ENCODE measurements around the gene BICDL1.

DNA sequence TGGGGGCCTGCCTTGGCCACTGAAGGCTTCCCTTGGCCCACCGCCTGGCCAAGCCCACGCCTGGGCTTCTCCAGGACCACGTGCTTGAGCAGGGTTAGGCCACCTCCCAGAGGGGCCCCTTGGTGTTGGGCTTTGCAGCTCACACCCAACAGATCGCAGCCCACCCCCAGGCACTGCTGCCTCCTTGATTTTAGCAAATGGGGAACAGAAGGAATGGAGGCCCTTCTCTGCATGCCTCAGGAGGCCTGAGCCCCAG lies 104.2 kb downstream of the BICDL1 start:
- TF ChIP-seq, protein P1, sequence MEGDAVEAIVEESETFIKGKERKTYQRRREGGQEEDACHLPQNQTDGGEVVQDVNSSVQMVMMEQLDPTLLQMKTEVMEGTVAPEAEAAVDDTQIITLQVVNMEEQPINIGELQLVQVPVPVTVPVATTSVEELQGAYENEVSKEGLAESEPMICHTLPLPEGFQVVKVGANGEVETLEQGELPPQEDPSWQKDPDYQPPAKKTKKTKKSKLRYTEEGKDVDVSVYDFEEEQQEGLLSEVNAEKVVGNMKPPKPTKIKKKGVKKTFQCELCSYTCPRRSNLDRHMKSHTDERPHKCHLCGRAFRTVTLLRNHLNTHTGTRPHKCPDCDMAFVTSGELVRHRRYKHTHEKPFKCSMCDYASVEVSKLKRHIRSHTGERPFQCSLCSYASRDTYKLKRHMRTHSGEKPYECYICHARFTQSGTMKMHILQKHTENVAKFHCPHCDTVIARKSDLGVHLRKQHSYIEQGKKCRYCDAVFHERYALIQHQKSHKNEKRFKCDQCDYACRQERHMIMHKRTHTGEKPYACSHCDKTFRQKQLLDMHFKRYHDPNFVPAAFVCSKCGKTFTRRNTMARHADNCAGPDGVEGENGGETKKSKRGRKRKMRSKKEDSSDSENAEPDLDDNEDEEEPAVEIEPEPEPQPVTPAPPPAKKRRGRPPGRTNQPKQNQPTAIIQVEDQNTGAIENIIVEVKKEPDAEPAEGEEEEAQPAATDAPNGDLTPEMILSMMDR (IDR thresholded peaks at IDR 0.05) = no peak
- TF ChIP-seq POLR2A (IDR thresholded peaks at IDR 0.05) = no peak
